T-helper 1 cell treated with Interleukin-12 subunit alpha and Interleukin-12 subunit beta and Interleukin-4 antibody, amounts not matched to agents 30 ng/mL and 1 ng/mL, for 36 hours (primary cell): ENCODE measurements around the gene BNIP2. TPM values are rescaled to one million over a fixed set of nuclear protein-coding genes. Genes with fewer than 3 reads are reported as not detected.
"Not testable (repeated sequence)": the region's sequence is repeated elsewhere in the genome, so short reads cannot be mapped to it uniquely, and the experiment has no call there.

Experiments used
- intact Hi-C: fragments of 100-400 bp; cut with micrococcal nuclease; formaldehyde crosslinking; loops from one replicate; pipeline ENCODE4 v1.15.1; 2024
- total RNA-seq: library from RNA; stranded (reverse); gene quantifications from 2 replicates; pipeline ENCODE4 v1.2.3, GENCODE V29; 2022

The BNIP2 gene
- total RNA-seq, 1 donor from 2014 or later, result 70.6 TPM

DNA sequence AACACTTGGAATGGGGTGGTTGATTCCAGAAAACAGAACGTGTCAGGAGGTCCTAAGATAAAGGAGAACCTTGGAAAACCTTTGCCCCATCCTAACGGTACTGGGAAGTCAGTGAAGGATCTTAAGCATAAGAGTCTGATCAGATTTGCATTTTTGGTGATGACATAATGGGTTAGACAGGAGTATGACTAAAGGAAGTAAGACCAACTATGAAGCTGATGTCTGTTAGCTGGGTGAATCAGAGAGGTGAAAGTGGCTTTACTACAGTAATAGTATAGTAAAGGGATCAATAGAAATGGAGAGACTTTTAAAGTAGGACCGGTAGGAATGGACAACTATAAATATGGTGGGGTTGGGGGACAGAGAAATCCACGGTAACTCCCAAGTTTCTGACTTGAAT is 44.4 kb downstream of the BNIP2 start:
- intact Hi-C loops, result loop anchor here (5.0 kb wide), 1 partner anchor 112 kb away; no protein-coding TSS in a partner anchor

DNA sequence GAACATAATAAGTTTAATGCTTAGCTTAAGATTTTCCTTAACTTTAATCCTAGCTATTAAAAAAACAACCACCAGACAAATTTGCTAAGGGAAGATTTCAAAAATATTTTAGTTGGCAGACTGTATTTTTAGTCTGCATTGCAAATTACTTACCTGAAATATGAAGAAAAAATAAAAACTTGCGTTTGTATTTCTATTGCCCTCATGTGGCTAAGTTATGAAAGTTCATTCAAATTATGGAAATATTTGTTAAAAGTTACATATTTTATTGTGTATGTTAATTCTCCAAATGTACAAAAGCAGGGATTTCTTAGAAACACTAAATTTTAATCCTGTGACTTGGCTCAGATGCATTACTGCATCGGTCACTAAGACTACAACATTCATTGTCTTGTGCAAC is 46.8 kb downstream of the BNIP2 start:
- intact Hi-C loops, result loop anchor here (5.0 kb wide), 1 partner anchor 110 kb away; no protein-coding TSS in a partner anchor

DNA sequence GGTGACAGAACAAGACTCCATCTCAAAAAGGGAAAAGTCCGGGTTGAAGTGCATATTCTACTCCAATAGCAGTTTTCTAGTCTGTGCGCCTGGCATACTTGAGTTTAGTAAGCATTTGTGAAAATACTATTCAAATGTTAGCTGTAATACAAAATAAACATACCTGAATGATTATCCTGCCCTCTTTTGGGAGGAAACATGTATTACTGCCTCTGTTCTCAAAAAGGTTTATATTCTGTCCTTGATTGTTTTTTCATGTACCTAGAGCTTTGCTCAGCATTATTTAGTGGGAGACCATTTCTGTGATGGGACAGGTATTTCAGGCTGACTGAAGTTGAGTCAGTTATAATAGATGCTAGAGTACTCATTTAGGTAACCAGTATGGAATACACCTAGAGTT is 51.6 kb downstream of the BNIP2 start:
- intact Hi-C loops, result not testable (repeated sequence)

DNA sequence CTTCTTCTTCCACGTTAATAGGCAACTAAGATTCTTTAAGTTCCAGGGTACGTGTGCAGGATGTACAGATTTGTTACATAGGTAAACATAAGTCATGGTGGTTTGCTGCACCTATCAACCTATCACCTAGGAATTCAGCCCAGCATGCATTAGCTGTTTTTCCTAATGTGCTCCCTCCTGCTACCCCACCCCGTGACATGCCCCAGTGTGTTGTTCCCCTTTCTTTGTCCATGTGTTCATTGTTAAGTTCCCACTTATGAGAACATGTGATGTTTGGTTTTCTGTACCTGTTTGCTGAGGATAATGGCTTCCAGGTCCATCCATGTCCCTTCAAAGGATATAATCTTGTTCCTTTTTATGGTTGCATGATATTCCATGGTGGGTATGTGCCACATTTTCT is 52.9 kb downstream of the BNIP2 start:
- intact Hi-C loops, result no loop called here

DNA sequence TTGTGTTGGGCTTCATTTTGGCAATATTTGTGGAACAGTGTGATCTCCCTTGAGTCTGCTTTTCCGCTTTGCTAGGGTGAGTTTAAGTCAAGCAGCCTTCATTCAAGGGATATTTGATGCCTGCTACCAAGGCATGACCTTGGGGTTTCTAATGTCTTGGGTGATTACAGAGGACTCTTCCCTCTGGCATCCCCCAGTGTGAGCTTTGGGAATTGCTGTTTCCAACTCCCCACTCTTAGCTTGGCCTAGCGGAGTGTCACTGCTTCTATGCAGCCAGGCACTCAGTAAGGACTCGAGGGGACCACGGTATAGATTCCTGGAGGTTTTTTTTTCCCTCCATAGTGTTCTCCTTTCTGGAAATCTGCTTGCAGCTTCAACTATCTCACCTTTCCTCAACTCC is 56.4 kb downstream of the BNIP2 start:
- intact Hi-C loops, result no loop called here

DNA sequence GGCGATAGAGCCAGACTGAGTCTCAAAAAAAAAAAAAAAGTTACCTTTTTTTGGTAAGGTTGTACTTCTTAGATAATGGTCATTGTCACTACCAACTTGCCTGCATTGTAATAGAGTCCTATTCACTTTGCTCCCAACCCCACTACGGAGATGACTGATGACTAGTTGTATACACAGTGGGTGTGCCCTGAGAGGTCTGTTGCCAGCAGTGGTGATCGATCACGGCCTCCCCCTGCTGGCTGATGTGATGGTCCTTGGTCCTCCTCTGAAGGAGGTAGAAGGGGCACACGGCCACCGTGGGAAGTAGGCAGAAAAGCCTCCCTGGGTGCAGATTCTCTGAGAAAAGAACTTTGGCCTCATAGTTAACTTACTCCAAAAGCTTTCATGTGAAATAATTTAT is 66.8 kb downstream of the BNIP2 start:
- intact Hi-C loops, result loop anchor here (1.0 kb wide), 1 partner anchor 90 kb away; no protein-coding TSS in a partner anchor

DNA sequence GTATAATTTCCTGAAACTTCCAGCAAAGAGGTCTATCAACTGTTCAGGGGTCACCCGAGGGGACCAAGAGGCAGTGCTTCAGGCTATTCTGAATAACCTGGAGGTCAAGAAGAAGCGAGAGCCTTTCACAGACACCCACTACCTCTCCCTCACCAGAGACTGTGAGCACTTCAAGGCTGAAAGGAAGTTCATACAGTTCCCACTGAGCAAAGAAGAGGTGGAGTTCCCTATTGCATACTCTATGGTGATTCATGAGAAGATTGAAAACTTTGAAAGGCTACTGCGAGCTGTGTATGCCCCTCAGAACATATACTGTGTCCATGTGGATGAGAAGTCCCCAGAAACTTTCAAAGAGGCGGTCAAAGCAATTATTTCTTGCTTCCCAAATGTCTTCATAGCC is 70.7 kb downstream of the BNIP2 start:
- intact Hi-C loops, result no loop called here

DNA sequence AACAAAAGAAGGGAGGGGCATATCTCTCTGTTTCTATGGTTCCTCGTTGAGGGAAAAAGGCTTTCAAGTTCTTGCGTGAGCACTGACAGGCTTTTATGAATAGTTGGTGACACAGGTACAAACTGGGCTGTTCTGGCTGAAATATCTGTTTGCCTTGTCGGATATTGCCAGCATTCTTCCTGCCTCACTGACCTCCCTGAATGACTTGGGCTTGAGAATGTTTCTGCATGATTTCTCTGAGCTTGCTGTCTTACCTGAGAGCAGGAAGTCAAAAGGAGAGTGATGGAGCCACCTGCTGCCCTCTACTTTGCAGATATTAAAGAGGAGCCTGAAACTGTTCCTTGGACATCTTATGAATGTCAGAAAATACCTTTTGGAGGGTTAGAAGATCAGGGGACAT is 72.7 kb downstream of the BNIP2 start:
- intact Hi-C loops, result no loop called here

DNA sequence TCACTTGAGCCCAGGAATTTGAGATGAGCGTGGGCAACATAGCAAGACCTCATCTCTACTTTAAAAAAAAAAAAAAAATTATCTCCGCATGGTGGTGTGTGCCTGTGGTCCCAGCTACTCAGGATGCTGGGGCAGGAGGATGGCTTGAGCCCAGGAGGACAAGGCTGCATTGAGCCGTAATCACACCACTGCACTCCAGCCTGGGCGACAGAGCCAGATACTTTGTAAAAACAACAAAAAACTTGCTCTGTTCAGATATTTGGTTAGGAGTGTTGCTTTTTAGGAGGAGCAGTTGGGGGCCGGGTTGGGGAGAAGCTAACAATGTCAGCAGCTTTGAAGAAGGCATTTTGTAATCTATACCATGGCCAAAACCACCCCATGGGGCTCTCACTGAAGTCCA is 73.5 kb downstream of the BNIP2 start:
- intact Hi-C loops, result no loop called here

DNA sequence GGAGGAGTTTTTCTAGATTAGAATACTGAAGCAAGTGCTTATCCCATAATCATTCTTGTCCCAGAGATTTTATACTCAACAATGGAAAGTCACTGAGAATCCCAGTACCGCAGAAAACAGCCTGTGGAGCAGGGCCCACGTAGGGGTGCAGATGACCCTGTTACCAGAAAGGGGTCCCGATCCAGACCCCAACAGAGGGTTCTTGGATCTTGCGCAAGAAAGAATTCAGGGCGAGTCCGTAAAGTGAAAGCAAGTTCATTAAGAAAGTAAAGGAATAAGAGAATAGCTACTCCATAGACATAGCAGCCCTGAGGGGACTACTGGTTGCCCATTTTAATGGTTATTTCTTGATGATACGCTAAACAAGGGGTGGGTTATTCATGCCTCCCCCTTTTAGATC is 75.0 kb downstream of the BNIP2 start:
- intact Hi-C loops, result no loop called here

DNA sequence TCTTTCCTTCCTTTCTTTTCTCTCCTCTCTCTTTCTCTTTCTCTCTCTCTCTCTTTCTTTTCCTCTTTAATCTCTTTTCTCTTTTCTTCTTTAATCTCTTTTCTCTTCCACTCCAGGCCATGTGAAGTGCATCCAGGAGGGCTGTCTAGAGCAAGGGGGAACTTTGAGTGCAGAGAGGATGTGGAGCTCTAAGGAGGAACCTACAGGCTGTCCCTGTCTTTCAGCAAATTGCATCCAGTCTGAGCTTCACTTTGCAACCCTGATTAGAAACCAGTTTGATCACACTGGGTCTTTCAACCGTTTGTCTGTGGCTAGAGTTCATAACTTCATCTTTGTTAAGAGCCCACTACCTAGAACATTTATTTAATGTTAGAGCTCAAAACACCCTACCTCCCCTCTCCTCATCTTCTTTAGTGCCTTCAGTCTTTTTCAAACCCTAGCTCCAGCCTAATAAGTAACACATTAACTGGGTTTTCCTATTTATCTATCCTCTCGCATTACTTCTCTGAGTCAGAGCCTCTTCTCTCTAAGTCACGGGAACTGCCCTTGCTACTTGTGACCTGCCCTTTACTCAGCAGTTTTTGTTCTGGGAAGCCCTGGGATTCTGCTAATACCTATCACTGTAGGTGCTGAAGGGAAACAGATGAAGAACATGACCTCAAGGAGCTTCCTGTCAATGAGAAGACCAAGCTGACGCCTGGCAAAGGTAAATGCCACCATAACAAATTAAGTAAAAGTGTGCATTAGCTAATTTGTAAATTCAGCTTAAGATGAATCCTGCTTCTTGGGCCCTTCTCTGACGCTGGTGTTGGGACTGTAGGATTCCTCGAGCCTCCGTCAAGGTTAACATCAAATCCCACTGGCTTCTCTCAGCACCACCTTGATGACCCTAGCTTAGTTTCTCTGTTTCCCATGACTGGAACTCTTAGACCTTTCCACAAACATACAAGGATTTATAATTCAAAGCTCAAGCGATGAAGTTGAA is 77.6 kb downstream of the BNIP2 start, which contains the start of gene GCNT3:
GCNT3 (plus strand) TSS at position 508 of the 985 bp plus-strand sequence. CDS start 6,456 bp downstream, outside the sequence.
- intact Hi-C loops, result no loop called here

DNA sequence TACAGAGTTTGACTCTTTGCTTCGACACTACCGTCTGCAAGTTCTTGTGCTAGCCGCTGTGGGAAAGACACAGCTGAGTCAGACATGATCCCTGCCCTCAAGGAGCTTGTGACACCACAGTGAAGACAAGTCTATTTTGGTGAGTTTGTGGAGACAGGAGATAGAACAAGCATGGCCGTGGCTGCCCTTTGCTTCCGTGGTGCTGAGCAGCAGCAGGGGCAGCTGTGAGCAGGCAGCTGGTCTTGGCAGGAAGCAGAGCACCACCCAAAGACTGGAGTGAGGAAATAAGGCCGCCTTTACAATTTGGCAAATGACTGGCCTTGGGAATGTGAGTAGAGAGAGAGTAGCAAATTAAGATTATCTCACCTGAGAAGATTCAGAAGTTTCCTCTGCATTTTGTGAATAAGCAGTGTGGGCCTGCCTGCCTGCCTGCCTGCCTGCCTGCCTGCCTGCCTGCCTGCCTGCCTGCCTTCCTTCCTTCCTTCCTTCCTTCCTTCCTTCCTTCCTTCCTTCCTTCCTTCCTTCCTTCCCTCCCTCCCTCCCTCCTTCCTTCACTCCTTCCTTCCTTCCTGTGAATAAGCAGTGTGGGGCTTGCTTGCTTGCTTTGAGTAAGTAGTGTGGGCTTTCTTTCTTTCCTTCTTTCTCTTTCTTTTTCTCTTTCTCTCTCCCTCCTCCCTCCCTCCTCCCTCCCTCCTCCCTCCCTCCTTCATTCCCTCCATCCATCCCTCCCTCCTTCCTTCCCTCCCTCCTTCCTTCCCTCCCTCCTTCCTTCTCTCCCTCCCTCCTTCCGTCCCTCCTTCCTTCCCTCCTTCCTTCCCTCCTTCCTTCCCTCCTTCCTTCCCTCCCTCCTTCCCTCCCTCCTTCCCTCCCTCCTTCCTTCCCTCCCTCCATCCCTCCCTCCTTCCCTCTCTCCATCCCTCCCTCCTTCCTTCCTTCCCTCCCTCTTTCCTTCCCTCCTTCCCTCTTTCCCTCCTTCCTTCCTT is 79.1 kb downstream of the BNIP2 start:
- intact Hi-C loops, result no loop called here

Other genes starting within 250 kb of the BNIP2 start
- gene GCNT3, start 77.5 kb downstream of the BNIP2 start, total RNA-seq, result not detected in 2 replicates
- 136 and 137 TPM in 2 replicates for gene GTF2A2, start 31.8 kb downstream of the BNIP2 start, total RNA-seq